ENCODE measurements around the gene TRAPPC14.

DNA sequence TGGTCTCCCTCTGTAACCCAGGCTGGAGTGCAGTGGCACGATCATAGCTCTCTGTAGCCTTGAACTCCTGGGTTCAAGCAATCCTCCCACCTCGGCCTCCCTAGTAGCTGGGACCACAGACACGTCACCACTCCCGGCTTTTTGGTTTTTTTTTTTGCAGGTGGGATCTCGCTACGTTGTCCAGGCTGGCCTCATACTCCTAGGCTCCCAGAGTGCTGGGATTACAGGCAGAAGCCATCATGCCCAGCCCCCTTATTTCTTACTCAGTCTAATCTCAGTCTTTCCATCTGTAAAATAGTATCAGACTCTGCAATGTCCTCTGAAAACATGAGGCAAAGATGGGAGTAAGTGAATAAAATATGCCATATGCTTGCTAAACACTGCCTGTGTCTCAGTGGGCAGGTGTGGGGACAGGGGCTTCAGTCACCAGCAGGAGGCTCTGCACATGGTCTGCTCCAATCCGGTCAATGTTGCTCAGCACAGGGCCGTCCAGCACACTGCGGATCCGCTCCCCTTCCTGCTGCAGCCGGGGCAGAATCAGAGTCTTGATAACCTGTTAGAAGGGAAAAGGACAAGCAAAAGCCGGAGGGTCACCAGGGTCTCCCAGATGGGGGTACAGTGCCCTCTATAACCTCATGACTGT, 48.9 kb downstream of the TRAPPC14 start:
- TF ChIP-seq EZH2phosphoT487 (IDR thresholded peaks at IDR 0.05; ENCODE audit: insufficient read depth, low read depth) (no peak), EZH2 (IDR thresholded peaks at IDR 0.05; ENCODE audit: insufficient read depth, poor library complexity, severe bottlenecking) (no peak)

Measured in GM23248 (cell line).